Measurements from ENCODE around the gene RAB41.

- no peak for TF ChIP-seq EZH2 (IDR thresholded peaks at IDR 0.05; ENCODE audit: borderline replicate concordance, low read depth, low read length, severe bottlenecking)
- no peak for TF ChIP-seq CTCF (IDR thresholded peaks at IDR 0.05; ENCODE audit: extremely low read depth in 1 of 2, insufficient read depth in 1 of 2, low read depth in 1 of 2, low read length in 2 of 2)
Measured at GRCh38 chrX:70280573-70280972, 1.4 kb upstream of the RAB41 start.
